HUDEP-2 (cell line): ENCODE results near the gene APBB2.

Experiments used
- DNase-seq, 76 experiments: peaks; one replicate each; lab custom pipeline; 2025; ENCODE audit not compliant: unreplicated experiment in 76 of 76; lab: John Stamatoyannopoulos, UW

Gene APBB2

DNA sequence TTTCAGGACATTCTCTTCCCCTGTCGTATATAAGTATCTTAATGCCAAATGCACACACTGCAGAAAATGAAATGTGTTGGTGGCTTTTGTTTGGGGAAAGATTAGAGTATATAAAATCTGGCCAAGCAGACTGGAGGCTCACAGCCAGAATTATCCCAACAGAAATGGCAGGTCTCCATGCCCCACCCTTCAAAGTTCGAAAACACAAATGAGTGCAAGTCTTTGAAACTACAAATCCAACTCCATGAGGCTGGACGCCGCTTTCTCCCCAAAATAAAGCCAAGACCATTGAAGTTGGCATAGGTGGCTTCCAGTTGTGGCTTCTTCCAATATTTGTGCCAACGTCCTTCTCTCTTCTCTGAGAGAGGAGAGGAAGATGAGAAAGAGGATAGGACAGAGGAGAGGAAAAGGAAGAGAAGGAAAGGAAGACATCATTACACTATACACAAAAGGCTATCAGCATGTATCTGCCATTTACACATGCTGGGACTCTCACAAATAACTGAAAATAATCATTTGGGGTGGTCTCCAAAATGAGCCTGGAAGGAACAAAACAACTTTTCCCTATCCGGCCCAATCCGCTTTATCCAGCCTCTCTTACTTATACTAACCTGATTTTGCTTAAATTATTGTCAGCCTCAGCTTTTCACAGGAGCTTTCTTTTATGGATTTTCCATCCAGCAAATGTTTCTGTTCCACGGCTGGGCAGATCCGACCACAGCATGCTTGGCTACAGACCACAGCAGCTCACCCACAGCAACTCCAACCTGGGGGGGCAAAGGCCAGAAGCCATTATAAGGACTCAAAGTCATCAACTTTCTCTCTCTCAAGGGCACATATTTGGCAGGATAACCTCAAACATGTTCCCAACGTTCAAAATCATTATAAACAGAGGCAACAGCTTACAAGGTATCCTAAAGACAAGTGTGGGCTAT, 71.7 kb downstream of the APBB2 start:
- DNase-seq: no peak

DNA sequence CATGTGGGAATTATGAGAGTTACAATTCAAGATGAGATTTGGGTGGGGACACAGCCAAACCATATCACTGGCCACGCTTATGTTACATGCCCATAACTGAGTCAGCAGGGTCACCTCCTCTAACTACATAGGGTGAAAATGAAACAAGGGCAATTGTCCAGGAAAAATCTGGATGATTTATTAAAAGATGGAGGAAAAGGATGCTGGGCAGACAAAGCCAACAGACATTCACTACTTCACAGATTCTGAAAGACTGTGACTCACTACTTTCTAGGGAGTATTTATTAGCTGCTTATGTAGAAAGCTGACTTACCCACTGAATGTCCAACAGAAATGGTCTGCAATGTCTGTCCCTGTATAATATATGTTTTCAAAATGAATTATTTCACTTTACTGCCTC, 72.4 kb downstream of the APBB2 start:
- DNase-seq: no peak

GRCh38 chr4:41140410-41140809, 73.9 kb downstream of the APBB2 start:
- DNase-seq: no peak

DNA sequence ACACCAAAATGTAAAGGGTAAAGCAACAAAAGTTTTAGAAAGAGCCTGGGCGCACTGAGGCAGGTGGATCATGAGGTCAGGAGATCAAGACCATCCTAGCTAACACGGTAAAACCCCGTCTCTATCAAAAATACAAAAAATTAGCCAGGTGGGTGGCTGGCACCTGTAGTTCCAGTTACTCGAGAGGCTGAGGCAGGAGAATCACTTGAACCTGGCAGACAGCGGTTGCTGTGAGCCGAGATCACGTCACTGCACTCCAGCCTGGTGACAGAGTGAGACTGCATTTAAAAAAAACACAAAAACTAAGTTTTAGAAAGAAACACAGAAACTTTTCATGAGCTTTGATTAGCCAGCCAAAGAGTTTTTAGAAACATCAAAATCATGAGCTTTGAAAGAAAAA, 76.5 kb downstream of the APBB2 start:
- no peak for DNase-seq

GRCh38 chr4:41136456-41136855, 77.9 kb downstream of the APBB2 start:
- no peak for DNase-seq

DNA sequence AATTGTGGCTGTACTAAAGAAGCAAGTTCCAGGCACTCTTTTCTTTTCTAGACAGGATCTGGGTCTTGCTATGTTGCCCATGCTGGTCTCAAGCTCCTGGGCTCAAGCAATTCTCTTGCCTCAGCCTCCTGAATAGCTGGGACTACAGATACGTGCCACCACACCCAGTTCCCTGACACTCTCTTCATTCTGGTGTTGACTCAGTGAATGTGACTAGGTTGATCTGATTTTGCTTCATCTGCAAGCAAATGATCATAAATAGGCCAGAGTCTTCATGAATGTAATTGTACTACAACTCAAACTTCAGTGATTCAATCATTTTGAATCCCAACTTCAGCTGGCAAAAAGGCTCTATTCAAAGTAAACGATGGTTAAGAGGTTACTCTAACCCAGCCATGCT, 78.5 kb downstream of the APBB2 start:
- no peak for DNase-seq

GRCh38 chr4:41134581-41134980, 79.8 kb downstream of the APBB2 start:
- no peak for DNase-seq

DNA sequence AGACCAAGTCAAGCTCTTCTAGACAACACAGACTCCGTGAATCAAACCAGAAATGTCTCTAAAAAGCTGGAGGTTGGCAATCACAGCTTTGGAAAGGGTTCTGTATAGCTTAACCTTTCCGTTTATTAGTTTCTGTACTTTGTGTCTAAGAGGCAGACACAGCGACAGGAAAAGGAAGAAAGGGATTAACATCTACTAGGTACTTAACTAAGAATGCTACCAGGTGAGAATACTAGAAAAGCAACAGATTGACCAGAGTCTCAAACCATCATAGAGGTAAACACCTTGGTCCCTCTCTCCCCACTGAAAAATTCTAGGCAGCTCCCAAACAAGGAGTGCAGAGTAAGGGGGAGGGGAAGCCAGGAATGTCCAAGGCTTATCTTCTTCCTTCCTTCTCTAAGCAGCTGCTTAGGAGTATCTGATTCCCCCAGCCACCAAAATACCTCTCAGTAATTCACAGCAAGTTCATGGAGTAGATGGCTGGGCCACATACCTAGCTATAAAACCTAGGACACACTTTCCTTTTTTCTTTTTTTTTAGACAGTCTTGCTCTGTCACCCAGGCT, 80.8 kb downstream of the APBB2 start:
- no peak for DNase-seq

GRCh38 chr4:41132055-41132683, 82.2 kb downstream of the APBB2 start:
- no peak for DNase-seq

- DNase-seq: no peak
Measured at GRCh38 chr4:41129936-41130440, 84.4 kb downstream of the APBB2 start.

DNA sequence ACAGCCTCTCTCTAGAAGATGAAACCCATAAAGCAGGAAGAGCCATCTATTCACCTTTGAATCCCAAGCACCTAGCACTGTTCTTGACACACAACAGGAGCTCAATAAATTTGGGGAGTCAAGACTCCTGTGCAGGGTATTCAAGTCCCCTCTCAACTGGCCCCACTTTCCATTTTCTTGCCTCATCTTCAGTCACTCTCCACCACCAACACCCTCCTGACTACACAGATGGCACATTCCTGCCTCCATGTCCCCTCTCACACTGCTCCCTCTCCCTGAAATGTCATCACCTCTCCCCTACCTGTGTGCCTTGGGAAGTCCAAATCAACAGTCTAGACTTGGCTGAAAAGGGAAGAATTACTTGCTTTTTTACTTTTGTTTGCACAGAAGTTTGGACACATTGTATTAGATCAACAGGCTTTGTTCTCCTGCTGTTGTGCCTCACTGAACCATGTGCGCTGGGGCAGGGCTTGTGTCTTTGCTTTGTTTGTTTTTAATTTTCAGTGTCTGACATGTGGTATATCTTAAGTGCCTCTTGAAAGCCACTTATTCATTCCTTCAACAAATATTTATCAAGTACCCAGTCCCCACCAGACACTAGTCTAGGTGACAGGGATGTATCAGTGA, 85.1 kb downstream of the APBB2 start:
- no peak for DNase-seq

- DNase-seq: no peak
Measured at GRCh38 chr4:41125558-41126311, 88.6 kb downstream of the APBB2 start.

DNA sequence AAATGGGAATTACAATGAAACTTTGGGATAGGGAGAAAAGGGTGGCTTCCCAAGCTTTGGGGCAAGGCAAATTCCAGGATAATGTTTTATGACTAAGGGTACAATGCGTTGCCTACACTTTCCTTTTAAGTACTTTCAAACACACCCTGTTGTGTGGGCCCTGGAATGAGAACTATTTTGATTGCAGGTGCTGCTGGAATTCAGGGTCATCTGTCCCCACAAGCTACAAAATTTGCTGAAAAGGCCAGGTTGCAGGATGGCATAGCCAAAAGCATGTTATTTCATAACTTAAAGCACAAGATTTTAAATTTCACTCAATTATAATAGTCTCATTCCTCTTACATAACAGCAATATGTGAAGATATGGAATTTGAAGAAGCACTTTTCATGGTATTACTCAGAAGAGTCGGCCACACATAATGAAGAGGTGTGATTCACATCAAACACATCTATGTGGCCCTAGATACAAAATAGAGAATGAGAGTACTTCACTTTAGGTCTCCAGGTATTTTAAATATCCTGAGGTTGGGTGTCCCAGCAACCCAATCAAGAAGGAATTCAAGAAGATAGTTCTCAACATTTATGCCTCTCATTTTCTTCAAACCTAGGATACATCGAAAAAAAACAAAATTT, 89.3 kb downstream of the APBB2 start:
- DNase-seq: no peak

DNA sequence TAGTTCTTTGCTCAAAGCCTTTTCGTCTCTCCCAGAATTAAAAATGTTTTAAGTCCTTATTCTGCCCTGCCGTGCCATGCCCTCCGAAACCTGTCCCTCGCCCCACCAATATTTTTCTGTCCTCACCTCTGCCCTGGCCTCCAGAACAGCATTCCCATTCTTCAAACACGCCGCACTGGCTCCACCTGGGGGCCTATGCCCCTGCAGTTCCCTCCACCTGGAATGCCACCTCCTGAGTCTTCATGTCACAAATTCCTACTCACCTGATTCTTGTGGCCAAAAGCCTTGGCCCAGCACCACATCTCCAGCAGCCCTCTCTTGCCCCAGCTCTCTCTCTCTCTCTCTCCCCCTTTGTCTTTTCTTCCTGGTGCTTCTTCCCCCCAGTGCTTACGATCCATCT, 91.6 kb downstream of the APBB2 start:
- no peak for DNase-seq

DNA sequence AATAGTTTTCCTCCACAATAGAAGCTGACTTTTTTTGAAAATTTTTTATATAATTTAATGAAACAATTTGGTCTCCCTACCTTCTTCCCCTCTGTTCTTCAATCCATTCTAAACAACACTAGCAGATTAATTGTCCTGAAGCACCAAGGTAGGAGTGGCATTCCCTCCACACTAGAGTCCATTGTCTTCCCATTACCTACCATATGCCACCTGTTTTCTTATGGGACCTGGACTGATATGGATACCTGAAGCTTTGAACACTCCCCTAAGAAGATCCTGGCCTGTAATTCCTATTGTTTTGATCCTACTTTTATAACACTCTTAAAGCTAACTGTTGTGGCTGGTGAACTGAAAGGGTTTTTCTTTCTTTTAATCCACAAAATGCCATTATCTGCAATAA, 92.0 kb downstream of the APBB2 start:
- DNase-seq: no peak

DNA sequence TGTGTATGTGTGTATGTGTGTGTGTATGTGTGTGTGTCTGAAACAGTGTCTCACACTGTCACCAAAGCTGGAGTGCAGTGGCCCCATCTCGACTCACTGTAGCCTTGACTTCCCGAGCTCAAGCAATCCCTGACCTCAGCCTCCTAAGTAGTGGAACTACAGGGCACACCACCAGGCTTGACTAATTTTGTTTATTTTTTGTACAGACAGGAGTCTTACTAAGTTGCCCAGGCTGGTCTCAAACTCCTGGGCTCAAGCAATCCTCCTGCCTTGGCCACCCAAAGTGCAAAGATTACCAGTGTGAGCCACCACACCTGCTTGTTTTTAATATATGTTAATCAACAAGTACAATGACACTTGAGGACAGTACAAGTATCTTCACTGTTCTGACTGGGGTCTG, 92.4 kb downstream of the APBB2 start:
- DNase-seq: no peak

- DNase-seq: no peak
Measured at GRCh38 chr4:41120297-41121217, 93.8 kb downstream of the APBB2 start.

DNA sequence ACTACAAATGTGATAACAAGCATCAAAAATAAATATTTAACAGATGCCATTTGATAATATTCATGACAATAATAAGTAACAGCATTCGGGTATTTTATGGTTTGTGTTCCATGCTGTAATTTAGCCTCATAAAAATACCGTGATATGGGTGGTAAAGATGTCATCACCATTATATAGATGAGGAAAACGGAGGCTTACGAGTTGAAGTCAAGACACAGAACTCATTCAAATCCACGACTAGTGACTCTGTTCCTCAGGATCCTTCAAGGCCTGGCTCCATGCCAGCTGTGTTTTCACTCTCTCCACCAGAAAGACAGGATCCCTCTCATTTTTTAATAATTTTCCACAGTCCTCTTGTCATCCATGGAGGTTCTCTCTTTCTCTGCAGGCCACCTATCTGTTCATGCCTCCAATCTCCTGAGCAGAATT, 94.5 kb downstream of the APBB2 start:
- DNase-seq: no peak

- DNase-seq: no peak
Measured at GRCh38 chr4:41111791-41112190, 102.6 kb downstream of the APBB2 start.
